Activated CD8-positive, alpha-beta T cell treated with anti-CD3 and anti-CD28 coated beads for 36 hours (primary cell): ENCODE results near the gene TMA7B. TPM values are rescaled to one million over a fixed set of nuclear protein-coding genes. Genes with fewer than 3 reads are reported as not detected.

Experiments
- ATAC-seq: fragments of 200-7000 bp; cut with Tn5 transposase; one replicate; pipeline ENCODE4 v1.10.0; 2021; ENCODE audit warnings: mild to moderate bottlenecking, moderate library complexity
- CTCF ChIA-PET: fragments of 350-600 bp; sonication (Branson Sonifier 250); formaldehyde crosslinking; loops from one replicate; lab custom pipeline; 2021; ENCODE audit warnings: antibody characterized with exemption; lab: Charles Lee
- POLR2A ChIA-PET: fragments of 350-600 bp; sonication (Branson Sonifier 250); formaldehyde crosslinking; loops from one replicate; lab custom pipeline; 2021; ENCODE audit warnings: antibody characterized with exemption; lab: Charles Lee
- DNase-seq: peaks from one replicate; pipeline ENCODE4 v3.0.0-alpha.2; 2020
- H3K27ac Mint-ChIP-seq: one replicate; pipeline ENCODE4 v1.8.0; 2021; ENCODE audit warnings: mild to moderate bottlenecking, mixed read lengths
- H3K27me3 Mint-ChIP-seq: one replicate; pipeline ENCODE4 v1.8.0; 2021; ENCODE audit warnings: mixed read lengths
- H3K36me3 Mint-ChIP-seq: one replicate; pipeline ENCODE4 v1.8.0; 2021; ENCODE audit warnings: low read depth, mixed read lengths
- H3K4me1 Mint-ChIP-seq: one replicate; pipeline ENCODE4 v1.8.0; 2021; ENCODE audit warnings: low read depth, mixed read lengths
- H3K4me3 Mint-ChIP-seq: one replicate; pipeline ENCODE4 v1.8.0; 2021; ENCODE audit warnings: mild to moderate bottlenecking, moderate library complexity, mixed read lengths
- H3K9me3 Mint-ChIP-seq: one replicate; pipeline ENCODE4 v1.8.0; 2021; ENCODE audit warnings: mixed read lengths
- CTCF ChIP-seq: fragments of 200-600 bp; IDR thresholded peaks from one replicate; pipeline ENCODE4 v1.8.0; 2022; ENCODE audit warnings: antibody characterized with exemption, mild to moderate bottlenecking
- intact Hi-C: fragments of 100-400 bp; cut with micrococcal nuclease; formaldehyde crosslinking; loops from one replicate; pipeline ENCODE4 v1.10.0; 2022
- total RNA-seq, 2 experiments: library from RNA; stranded (reverse); gene quantifications; one replicate each; pipeline ENCODE4 v1.2.3, GENCODE V29; 2021

TMA7B gene
- total RNA-seq, 2 experiments from 2014 or later, result 2.2 to 2.3 TPM

GRCh38 chr22:39997421-39997820 is 37.2 kb downstream of the TMA7B start:
- Mint-ChIP-seq H3K4me1 (peaks cover 16% of the 10 kb centered on the region), H3K4me3 (no peak overlapping the region), H3K27ac (no peak overlapping the region), H3K36me3 (no peaks in the 10 kb centered on the region), H3K9me3 (no peaks in the 10 kb centered on the region), H3K27me3 (peaks cover 10% of the 10 kb centered on the region)
- ChIA-PET CTCF (interaction anchor here (0.7 to 3.2 kb wide), 2 partner anchors 27 to 65 kb away, joined by 3 to 19 read pairs; no protein-coding TSS in a partner anchor), POLR2A (no interaction called here)
- DNase-seq (no peak), ATAC-seq (no peak)
- intact Hi-C loops, result no loop called here
- TF ChIP-seq CTCF, result no peak

GRCh38 chr22:39997939-39998726 is 37.9 kb downstream of the TMA7B start:
- H3K36me3 Mint-ChIP-seq, result no peaks in the 10 kb centered on the region
- no peak for TF ChIP-seq CTCF
- no peak overlapping the region for H3K4me3 Mint-ChIP-seq
- peaks cover 7% of the 10 kb centered on the region for H3K27me3 Mint-ChIP-seq
- no peak overlapping the region for H3K27ac Mint-ChIP-seq
- peaks cover 16% of the 10 kb centered on the region for H3K4me1 Mint-ChIP-seq
- no peaks in the 10 kb centered on the region for H3K9me3 Mint-ChIP-seq
- ChIA-PET CTCF (interaction anchor here (0.7 to 3.2 kb wide), 2 partner anchors 27 to 66 kb away, joined by 3 to 19 read pairs; no protein-coding TSS in a partner anchor), POLR2A (no interaction called here)
- ATAC-seq (no peak), DNase-seq (no peak)
- intact Hi-C loops, result no loop called here

- POLR2A ChIA-PET, result interaction anchor here (1.0 to 1.5 kb wide), 2 partner anchors 11 to 45 kb away, joined by 3 to 7 read pairs; no protein-coding TSS in a partner anchor
These were observed 39.1 kb downstream of the TMA7B start for GRCh38 chr22:39999144-39999757.

GRCh38 chr22:40000171-40000570 is 40.0 kb downstream of the TMA7B start:
- no peak overlapping the region for H3K4me3 Mint-ChIP-seq
- H3K27me3 Mint-ChIP-seq, result peaks cover 7% of the 10 kb centered on the region
- H3K9me3 Mint-ChIP-seq, result no peaks in the 10 kb centered on the region
- no peak overlapping the region for H3K27ac Mint-ChIP-seq
- intact Hi-C loops, result no loop called here
- peaks cover 6% of the 10 kb centered on the region for H3K4me1 Mint-ChIP-seq
- no peak for DNase-seq
- no peak for TF ChIP-seq CTCF
- ChIA-PET CTCF (interaction anchor here (0.9 to 2.1 kb wide), 6 partner anchors 9 to 465 kb away, joined by 3 to 10 read pairs (median 5); no protein-coding TSS in a partner anchor), POLR2A (interaction anchor here (0.8 to 1.6 kb wide), 4 partner anchors 9 to 44 kb away, joined by 3 to 7 read pairs (median 4); no protein-coding TSS in a partner anchor)
- no peaks in the 10 kb centered on the region for H3K36me3 Mint-ChIP-seq
- no peak for ATAC-seq

More at GRCh38 chr22:39999144-39999757, 39.1 kb downstream of the TMA7B start:
- Mint-ChIP-seq H3K27me3 (peaks cover 7% of the 10 kb centered on the region), H3K9me3 (no peaks in the 10 kb centered on the region), H3K4me1 (peaks cover 6% of the 10 kb centered on the region), H3K4me3 (no peak overlapping the region), H3K36me3 (no peaks in the 10 kb centered on the region), H3K27ac (no peak overlapping the region)
- no peak for TF ChIP-seq CTCF
- no peak for ATAC-seq
- intact Hi-C loops, result no loop called here
- DNase-seq, result no peak
- CTCF ChIA-PET, result interaction anchor here (0.9 to 1.3 kb wide), 3 partner anchors 15 to 67 kb away, joined by 3 to 4 read pairs (median 4); no protein-coding TSS in a partner anchor
